Colonic mucosa (tissue), 4 donors: ENCODE data around the gene AGMAT. TPM values are rescaled to one million over a fixed set of nuclear protein-coding genes. Genes with fewer than 3 reads are reported as not detected.
"Not testable (repeated sequence)": the region's sequence is repeated elsewhere in the genome, so short reads cannot be mapped to it uniquely, and the experiment has no call there.

Experiments
- DNase-seq: peaks from one replicate; pipeline ENCODE4 v3.0.0-alpha.2; 2020
- H3K27ac ChIP-seq: fragments of 200-600 bp; one replicate; pipeline ENCODE4 v1.8.0; 2021
- H3K27me3 ChIP-seq: fragments of 200-600 bp; one replicate; pipeline ENCODE4 v1.8.0; 2021
- H3K36me3 ChIP-seq: fragments of 200-600 bp; one replicate; pipeline ENCODE4 v1.8.0; 2021
- H3K4me1 ChIP-seq: fragments of 200-600 bp; one replicate; pipeline ENCODE4 v1.8.0; 2021; ENCODE audit warnings: mild to moderate bottlenecking
- H3K4me3 ChIP-seq: fragments of 200-600 bp; one replicate; pipeline ENCODE4 v1.8.0; 2021
- H3K9ac ChIP-seq, 2 donors: one replicate each; pipeline ENCODE4 v1.7.0; 2013; ENCODE audit warnings: control low read depth in 2 of 2, low read depth in 2 of 2, low read length in 2 of 2
- H3K9me3 ChIP-seq: fragments of 200-600 bp; one replicate; pipeline ENCODE4 v1.8.0; 2021
- intact Hi-C: fragments of 100-400 bp; cut with DNase I; formaldehyde crosslinking; loops from one replicate; pipeline ENCODE4 v1.14.1; 2022
- total RNA-seq, 2 donors: library from RNA; stranded (reverse); fragmentation: NEBNext Ultra II Directional in 1 of 2; extraction: Animal tissue kit (Norgen Biotek cat#: 25700) in 1 of 2; gene quantifications; one replicate each; pipeline ENCODE4 v1.2.1, GENCODE V29; 2021
- TF ChIP-seq, protein P1 (sequence below): fragments of 200-600 bp; IDR thresholded peaks from one replicate; pipeline ENCODE4 v1.8.0; 2022; ENCODE audit warnings: antibody characterized with exemption, mild to moderate bottlenecking
- donor health status: healthy.
- donor health status: DM: no; HTN: no; CAD: no.
- donor health status: DM: no; HTN: no; CAD: no.

AGMAT gene
- total RNA-seq, 2 donors from 2014 or later: 21.6 to 54.2 TPM

GRCh38 chr1:15605398-15606383 is 20.8 kb upstream of the AGMAT start:
- intact Hi-C loops: no loop called here
- Histone ChIP-seq H3K27ac (no peak overlapping the region), H3K9ac (no peak overlapping the region), H3K4me3 (no peak overlapping the region), H3K4me1 (no peaks in the 10 kb centered on the region), H3K27me3 (no peaks in the 10 kb centered on the region), H3K9me3 (no peaks in the 10 kb centered on the region), H3K36me3 (no peaks in the 10 kb centered on the region)
- TF ChIP-seq, protein P1, sequence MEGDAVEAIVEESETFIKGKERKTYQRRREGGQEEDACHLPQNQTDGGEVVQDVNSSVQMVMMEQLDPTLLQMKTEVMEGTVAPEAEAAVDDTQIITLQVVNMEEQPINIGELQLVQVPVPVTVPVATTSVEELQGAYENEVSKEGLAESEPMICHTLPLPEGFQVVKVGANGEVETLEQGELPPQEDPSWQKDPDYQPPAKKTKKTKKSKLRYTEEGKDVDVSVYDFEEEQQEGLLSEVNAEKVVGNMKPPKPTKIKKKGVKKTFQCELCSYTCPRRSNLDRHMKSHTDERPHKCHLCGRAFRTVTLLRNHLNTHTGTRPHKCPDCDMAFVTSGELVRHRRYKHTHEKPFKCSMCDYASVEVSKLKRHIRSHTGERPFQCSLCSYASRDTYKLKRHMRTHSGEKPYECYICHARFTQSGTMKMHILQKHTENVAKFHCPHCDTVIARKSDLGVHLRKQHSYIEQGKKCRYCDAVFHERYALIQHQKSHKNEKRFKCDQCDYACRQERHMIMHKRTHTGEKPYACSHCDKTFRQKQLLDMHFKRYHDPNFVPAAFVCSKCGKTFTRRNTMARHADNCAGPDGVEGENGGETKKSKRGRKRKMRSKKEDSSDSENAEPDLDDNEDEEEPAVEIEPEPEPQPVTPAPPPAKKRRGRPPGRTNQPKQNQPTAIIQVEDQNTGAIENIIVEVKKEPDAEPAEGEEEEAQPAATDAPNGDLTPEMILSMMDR: no peak
- no peak for DNase-seq

GRCh38 chr1:15604400-15604799 is 19.5 kb upstream of the AGMAT start:
- DNase-seq, H3K4me1 ChIP-seq, H3K9ac ChIP-seq, H3K9me3 ChIP-seq, H3K4me3 ChIP-seq, intact Hi-C loops, H3K27me3 ChIP-seq, H3K27ac ChIP-seq, H3K36me3 ChIP-seq: not testable (repeated sequence)

GRCh38 chr1:15603966-15604282 is 19.1 kb upstream of the AGMAT start:
- H3K9me3 ChIP-seq, H3K36me3 ChIP-seq, H3K27me3 ChIP-seq, H3K4me1 ChIP-seq, DNase-seq, intact Hi-C loops: not testable (repeated sequence)
- Histone ChIP-seq H3K27ac (peak overlapping the region; percentile 72), H3K4me3 (peak overlapping the region; percentile 70), H3K9ac (peak overlapping the region; percentile 82 to 96)

DNA sequence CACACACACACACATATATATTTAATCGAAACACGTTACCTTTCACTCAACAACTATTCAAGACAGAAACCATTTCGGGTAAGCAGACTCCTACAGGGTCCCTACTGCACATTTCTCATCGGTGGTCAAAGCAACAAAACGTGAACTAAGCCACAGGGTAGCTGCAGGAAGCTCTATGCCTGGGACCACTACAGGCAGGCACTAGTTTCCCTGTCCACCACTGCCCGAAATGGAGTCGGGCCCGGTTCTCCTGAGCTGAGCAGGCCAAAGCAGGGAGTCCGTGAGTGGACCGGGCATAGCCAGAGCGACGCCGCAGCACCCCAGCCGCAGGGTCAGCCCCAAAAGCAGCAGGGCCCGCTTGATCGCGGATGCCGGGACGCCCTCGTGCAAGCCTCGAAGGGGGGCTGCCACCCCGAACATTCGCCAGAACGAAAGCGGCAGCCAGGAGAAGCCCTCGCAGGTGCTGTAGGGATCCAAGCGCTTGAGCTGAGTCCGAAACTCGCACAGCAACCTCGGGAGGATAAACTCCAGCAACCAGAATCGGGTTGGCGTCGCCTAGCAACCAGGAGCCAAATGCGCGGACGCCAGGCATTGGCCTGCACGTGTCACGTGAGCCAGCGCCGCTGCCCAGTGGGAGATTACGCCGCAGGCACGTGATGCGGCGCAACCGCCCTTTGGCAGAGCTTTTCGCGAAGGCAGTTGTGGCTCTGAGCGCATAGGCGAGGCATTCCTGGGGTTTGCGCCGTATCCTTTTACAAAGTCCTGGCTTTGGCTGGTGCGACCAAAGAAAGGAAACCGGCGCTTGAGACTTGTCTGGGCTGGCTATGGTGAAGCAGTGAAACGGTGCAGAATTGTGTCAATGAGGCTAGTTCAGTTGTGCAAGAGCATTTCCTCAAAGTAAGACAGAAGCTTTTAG is 18.5 kb upstream of the AGMAT start:
- Histone ChIP-seq H3K4me1 (no peaks in the 10 kb centered on the region), H3K9ac (peak overlapping the region; percentile 82 to 96)
- intact Hi-C loops: no loop called here

GRCh38 chr1:15598436-15598835 is 13.6 kb upstream of the AGMAT start:
- Histone ChIP-seq H3K27ac (no peak overlapping the region), H3K9me3 (no peaks in the 10 kb centered on the region), H3K4me1 (no peaks in the 10 kb centered on the region), H3K27me3 (no peaks in the 10 kb centered on the region), H3K4me3 (no peak overlapping the region), H3K36me3 (no peaks in the 10 kb centered on the region), H3K9ac (no peak overlapping the region)
- TF ChIP-seq, protein P1: no peak
- intact Hi-C loops: no loop called here
- DNase-seq: no peak

More for the DNA sequence above, 18.5 kb upstream of the AGMAT start:
- Histone ChIP-seq H3K4me3 (peak overlapping the region; percentile 70), H3K36me3 (no peaks in the 10 kb centered on the region), H3K9me3 (no peaks in the 10 kb centered on the region), H3K27me3 (no peaks in the 10 kb centered on the region), H3K27ac (peak overlapping the region; percentile 72)
- TF ChIP-seq, protein P1: no peak
- peak; percentile 96 for DNase-seq

DNA sequence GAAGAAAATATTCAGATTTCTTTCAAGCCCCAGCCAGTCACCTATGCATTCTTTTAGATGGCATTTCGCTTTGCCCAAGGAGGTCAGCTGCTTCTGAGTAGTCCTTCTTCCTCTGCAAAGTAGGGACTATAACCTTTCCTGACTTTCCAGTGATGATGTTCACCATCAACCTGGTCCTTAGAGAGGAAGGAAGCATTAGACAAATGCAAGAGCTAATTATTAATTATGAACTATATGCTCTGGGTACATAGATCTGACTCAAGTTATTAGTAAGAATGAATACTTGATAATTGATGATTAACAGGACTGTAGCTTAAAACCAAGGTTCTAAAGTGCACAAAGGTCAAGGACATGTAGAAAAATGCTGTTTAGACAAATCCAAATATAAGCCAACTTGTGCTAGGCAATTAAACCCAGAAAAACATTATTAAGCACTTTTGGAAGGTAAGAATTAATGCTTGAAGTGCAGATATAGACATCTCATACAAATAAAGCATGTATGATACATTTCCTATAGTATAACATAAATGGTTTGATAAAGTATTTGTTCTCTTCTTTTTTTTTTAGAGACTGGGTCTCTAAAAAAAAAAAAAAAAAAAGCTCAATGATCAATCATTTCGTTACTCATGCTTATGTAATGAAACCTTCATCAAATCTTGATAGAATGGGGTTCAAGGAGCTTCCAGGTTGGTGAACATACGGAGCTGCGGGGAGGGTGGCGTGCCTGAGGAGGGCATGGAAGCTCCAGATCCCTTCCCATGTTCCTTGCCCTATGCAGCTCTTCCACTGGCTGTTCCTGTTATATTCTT is 11.2 kb upstream of the AGMAT start:
- DNase-seq: no peak
- Histone ChIP-seq H3K4me3 (no peak overlapping the region), H3K4me1 (no peaks in the 10 kb centered on the region), H3K27me3 (no peaks in the 10 kb centered on the region), H3K9me3 (no peaks in the 10 kb centered on the region), H3K36me3 (no peaks in the 10 kb centered on the region), H3K27ac (no peak overlapping the region), H3K9ac (no peak overlapping the region)
- TF ChIP-seq, protein P1: no peak
- intact Hi-C loops: no loop called here
